WERI-Rb-1 (cell line): Measurements from ENCODE around the gene NHSL1.

Experiments
- DNase-seq: peaks from one replicate; pipeline ENCODE4 v3.0.0-alpha.2; 2020
- H3K27ac ChIP-seq: fragments of 250-450 bp; sonication (Bioruptor Pico); 2 replicates; pipeline ENCODE4 v1.5.1; 2020; ENCODE audit warnings: mild to moderate bottlenecking, moderate library complexity
- H3K27me3 ChIP-seq: fragments of 250-450 bp; sonication (Bioruptor Pico); 2 replicates; pipeline ENCODE4 v1.5.1; 2021; ENCODE audit warnings: mild to moderate bottlenecking, low read depth, moderate library complexity; ENCODE audit not compliant: insufficient read depth, severe bottlenecking
- H3K36me3 ChIP-seq: fragments of 250-450 bp; sonication (Bioruptor Pico); 2 replicates; pipeline ENCODE4 v1.5.1; 2020; ENCODE audit warnings: mild to moderate bottlenecking, moderate library complexity
- H3K4me3 ChIP-seq: 2 replicates; pipeline ENCODE4 v1.5.1; 2011; ENCODE audit warnings: low read depth, mild to moderate bottlenecking, control low read depth, low read length
- H3K9me3 ChIP-seq: fragments of 250-450 bp; sonication (Bioruptor Pico); 2 replicates; pipeline ENCODE4 v1.5.1; 2021; ENCODE audit warnings: mild to moderate bottlenecking, moderate library complexity; ENCODE audit not compliant: severe bottlenecking
- CTCF ChIP-seq: IDR thresholded peaks from 2 replicates; pipeline ENCODE4 v1.5.1; 2011; ENCODE audit warnings: low read depth, mild to moderate bottlenecking, control low read depth, inconsistent platforms, low read length

The NHSL1 gene

GRCh38 chr6:138492871-138493270 is 6.4 kb downstream of the NHSL1 start:
- no peak for DNase-seq
- H3K4me3 ChIP-seq, result no peak overlapping the region

GRCh38 chr6:138492113-138492512 is 7.2 kb downstream of the NHSL1 start:
- no peaks in the 10 kb centered on the region for H3K27me3 ChIP-seq
- no peak for DNase-seq
- no peak overlapping the region for H3K4me3 ChIP-seq
- H3K27ac ChIP-seq, result no peak overlapping the region
- TF ChIP-seq CTCF, result no peak
- peaks cover 65% of the 10 kb centered on the region for H3K36me3 ChIP-seq
- H3K9me3 ChIP-seq, result no peaks in the 10 kb centered on the region

More at GRCh38 chr6:138492871-138493270, 6.4 kb downstream of the NHSL1 start:
- no peak overlapping the region for H3K27ac ChIP-seq
- H3K9me3 ChIP-seq, result no peaks in the 10 kb centered on the region
- peaks cover 60% of the 10 kb centered on the region for H3K36me3 ChIP-seq
- TF ChIP-seq CTCF, result no peak
- H3K27me3 ChIP-seq, result no peaks in the 10 kb centered on the region

GRCh38 chr6:138491017-138491416 is 8.3 kb downstream of the NHSL1 start:
- H3K36me3 ChIP-seq, result peaks cover 69% of the 10 kb centered on the region
- H3K27ac ChIP-seq, result no peak overlapping the region

GRCh38 chr6:138489846-138490245 is 9.4 kb downstream of the NHSL1 start:
- Histone ChIP-seq H3K27ac (no peak overlapping the region), H3K36me3 (peaks cover 57% of the 10 kb centered on the region), H3K27me3 (no peaks in the 10 kb centered on the region), H3K4me3 (no peak overlapping the region), H3K9me3 (no peaks in the 10 kb centered on the region)
- no peak for DNase-seq
- no peak for TF ChIP-seq CTCF

More at GRCh38 chr6:138491017-138491416, 8.3 kb downstream of the NHSL1 start:
- Histone ChIP-seq H3K4me3 (no peak overlapping the region), H3K27me3 (no peaks in the 10 kb centered on the region), H3K9me3 (no peaks in the 10 kb centered on the region)
- TF ChIP-seq CTCF, result no peak
- no peak for DNase-seq

- DNase-seq, result no peak
- TF ChIP-seq CTCF, result no peak
- Histone ChIP-seq H3K36me3 (peaks cover 46% of the 10 kb centered on the region), H3K9me3 (no peaks in the 10 kb centered on the region), H3K27me3 (no peaks in the 10 kb centered on the region), H3K27ac (no peak overlapping the region), H3K4me3 (no peak overlapping the region)
Measured at GRCh38 chr6:138487102-138487604, 12.1 kb downstream of the NHSL1 start.

GRCh38 chr6:138486249-138487101 is 12.8 kb downstream of the NHSL1 start:
- Histone ChIP-seq H3K4me3 (no peak overlapping the region), H3K36me3 (peaks cover 39% of the 10 kb centered on the region), H3K9me3 (no peaks in the 10 kb centered on the region), H3K27ac (no peak overlapping the region), H3K27me3 (no peaks in the 10 kb centered on the region)
- TF ChIP-seq CTCF, result no peak
- no peak for DNase-seq
